ENCODE results near the gene ID2. TPM values are rescaled to one million over a fixed set of nuclear protein-coding genes. Genes with fewer than 3 reads are reported as not detected.

The ID2 gene
- total RNA-seq, 1 donor from 2014 or later = 28.3 TPM

DNA sequence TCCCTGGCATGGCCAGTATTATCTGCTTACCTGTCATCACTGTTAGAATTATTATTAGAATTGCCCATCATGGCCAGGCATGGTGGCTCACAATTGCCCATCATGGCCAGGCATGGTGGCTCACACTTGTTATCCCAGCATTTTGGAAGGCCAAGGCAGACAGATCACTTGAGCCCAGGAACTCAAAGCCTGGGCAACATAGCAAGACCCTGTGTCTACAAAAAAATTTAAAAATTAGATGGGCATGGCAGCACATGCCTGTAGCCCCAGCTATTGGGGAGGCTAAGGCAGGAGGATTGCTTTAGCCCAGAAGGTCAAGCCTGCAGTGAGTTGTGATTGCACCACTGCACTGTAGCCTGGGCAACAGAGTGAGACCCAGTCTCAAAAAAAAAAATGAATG is 27.4 kb upstream of the ID2 start:
- TF ChIP-seq, protein P1, sequence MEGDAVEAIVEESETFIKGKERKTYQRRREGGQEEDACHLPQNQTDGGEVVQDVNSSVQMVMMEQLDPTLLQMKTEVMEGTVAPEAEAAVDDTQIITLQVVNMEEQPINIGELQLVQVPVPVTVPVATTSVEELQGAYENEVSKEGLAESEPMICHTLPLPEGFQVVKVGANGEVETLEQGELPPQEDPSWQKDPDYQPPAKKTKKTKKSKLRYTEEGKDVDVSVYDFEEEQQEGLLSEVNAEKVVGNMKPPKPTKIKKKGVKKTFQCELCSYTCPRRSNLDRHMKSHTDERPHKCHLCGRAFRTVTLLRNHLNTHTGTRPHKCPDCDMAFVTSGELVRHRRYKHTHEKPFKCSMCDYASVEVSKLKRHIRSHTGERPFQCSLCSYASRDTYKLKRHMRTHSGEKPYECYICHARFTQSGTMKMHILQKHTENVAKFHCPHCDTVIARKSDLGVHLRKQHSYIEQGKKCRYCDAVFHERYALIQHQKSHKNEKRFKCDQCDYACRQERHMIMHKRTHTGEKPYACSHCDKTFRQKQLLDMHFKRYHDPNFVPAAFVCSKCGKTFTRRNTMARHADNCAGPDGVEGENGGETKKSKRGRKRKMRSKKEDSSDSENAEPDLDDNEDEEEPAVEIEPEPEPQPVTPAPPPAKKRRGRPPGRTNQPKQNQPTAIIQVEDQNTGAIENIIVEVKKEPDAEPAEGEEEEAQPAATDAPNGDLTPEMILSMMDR (conservative IDR thresholded peaks at IDR 0.05; ENCODE audit: low read depth, low read length) = no peak
- DNase-seq (ENCODE audit: low read depth) = no peak
- H3K4me3 ChIP-seq (ENCODE audit: low read depth, low read length) = no peak overlapping the region

GRCh38 chr2:8656160-8656641 is 25.7 kb upstream of the ID2 start:
- DNase-seq (ENCODE audit: low read depth) = peak; percentile 86
- no peak overlapping the region for H3K4me3 ChIP-seq (ENCODE audit: low read depth, low read length)
- TF ChIP-seq, protein P1 (conservative IDR thresholded peaks at IDR 0.05; ENCODE audit: low read depth, low read length) = no peak

- H3K4me3 ChIP-seq (ENCODE audit: low read depth, low read length) = no peak overlapping the region
- TF ChIP-seq, protein P1 (conservative IDR thresholded peaks at IDR 0.05; ENCODE audit: low read depth, low read length) = no peak
- no peak for DNase-seq (ENCODE audit: low read depth)
Observed at GRCh38 chr2:8656811-8657210, 25.0 kb upstream of the ID2 start.

GRCh38 chr2:8657423-8658062 is 24.3 kb upstream of the ID2 start:
- no peak overlapping the region for H3K4me3 ChIP-seq (ENCODE audit: low read depth, low read length)
- TF ChIP-seq, protein P1 (conservative IDR thresholded peaks at IDR 0.05; ENCODE audit: low read depth, low read length) = no peak
- no peak for DNase-seq (ENCODE audit: low read depth)

GRCh38 chr2:8658064-8658862 is 23.6 kb upstream of the ID2 start:
- no peak overlapping the region for H3K4me3 ChIP-seq (ENCODE audit: low read depth, low read length)
- TF ChIP-seq, protein P1 (conservative IDR thresholded peaks at IDR 0.05; ENCODE audit: low read depth, low read length) = no peak
- DNase-seq (ENCODE audit: low read depth) = no peak

GRCh38 chr2:8659092-8659734 is 22.6 kb upstream of the ID2 start:
- TF ChIP-seq, protein P1 (conservative IDR thresholded peaks at IDR 0.05; ENCODE audit: low read depth, low read length) = no peak
- no peak overlapping the region for H3K4me3 ChIP-seq (ENCODE audit: low read depth, low read length)
- DNase-seq (ENCODE audit: low read depth) = no peak
